ENCODE measurements around the gene LRMDA.

LRMDA gene

GRCh38 chr10:75569506-75569905, 138.1 kb downstream of the LRMDA start:
- no peaks in the 10 kb centered on the region for H3K4me1 ChIP-seq (ENCODE audit: insufficient read depth, low read length)
- H3K36me3 ChIP-seq (ENCODE audit: insufficient read depth, low read length), result no peaks in the 10 kb centered on the region
- H3K9me3 ChIP-seq (ENCODE audit: low read length), result no peaks in the 10 kb centered on the region
- no peak overlapping the region for H3K4me3 ChIP-seq (ENCODE audit: low read length)
- H3K27me3 ChIP-seq (ENCODE audit: insufficient read depth, low read length), result no peaks in the 10 kb centered on the region
- H2AFZ ChIP-seq (ENCODE audit: low read depth, low read length), result no peak overlapping the region

- Histone ChIP-seq H2AFZ (ENCODE audit: low read depth, low read length) (no peak overlapping the region), H3K36me3 (ENCODE audit: insufficient read depth, low read length) (no peaks in the 10 kb centered on the region), H3K4me3 (ENCODE audit: low read length) (no peak overlapping the region), H3K9me3 (ENCODE audit: low read length) (no peaks in the 10 kb centered on the region), H3K27me3 (ENCODE audit: insufficient read depth, low read length) (no peaks in the 10 kb centered on the region), H3K4me1 (ENCODE audit: insufficient read depth, low read length) (no peaks in the 10 kb centered on the region)
Observed at GRCh38 chr10:75572478-75572877, 141.1 kb downstream of the LRMDA start.

- H3K9me3 ChIP-seq (ENCODE audit: low read length), result no peaks in the 10 kb centered on the region
- H3K4me1 ChIP-seq (ENCODE audit: insufficient read depth, low read length), result no peaks in the 10 kb centered on the region
- no peak overlapping the region for H3K4me3 ChIP-seq (ENCODE audit: low read length)
- H3K36me3 ChIP-seq (ENCODE audit: insufficient read depth, low read length), result no peaks in the 10 kb centered on the region
- no peak overlapping the region for H2AFZ ChIP-seq (ENCODE audit: low read depth, low read length)
- no peaks in the 10 kb centered on the region for H3K27me3 ChIP-seq (ENCODE audit: insufficient read depth, low read length)
Observed at GRCh38 chr10:75575940-75576339, 144.5 kb downstream of the LRMDA start.

GRCh38 chr10:75582102-75582501, 150.7 kb downstream of the LRMDA start:
- Histone ChIP-seq H3K9me3 (ENCODE audit: low read length) (peaks cover 2% of the 10 kb centered on the region), H3K36me3 (ENCODE audit: insufficient read depth, low read length) (no peaks in the 10 kb centered on the region), H3K27me3 (ENCODE audit: insufficient read depth, low read length) (no peaks in the 10 kb centered on the region), H2AFZ (ENCODE audit: low read depth, low read length) (no peak overlapping the region), H3K4me1 (ENCODE audit: insufficient read depth, low read length) (no peaks in the 10 kb centered on the region), H3K4me3 (ENCODE audit: low read length) (no peak overlapping the region)

GRCh38 chr10:75585294-75585693, 153.9 kb downstream of the LRMDA start:
- Histone ChIP-seq H3K9me3 (ENCODE audit: low read length) (peaks cover 2% of the 10 kb centered on the region), H3K4me1 (ENCODE audit: insufficient read depth, low read length) (peaks cover 4% of the 10 kb centered on the region), H2AFZ (ENCODE audit: low read depth, low read length) (no peak overlapping the region), H3K36me3 (ENCODE audit: insufficient read depth, low read length) (no peaks in the 10 kb centered on the region), H3K4me3 (ENCODE audit: low read length) (no peak overlapping the region), H3K27me3 (ENCODE audit: insufficient read depth, low read length) (no peaks in the 10 kb centered on the region)

- H3K9me3 ChIP-seq (ENCODE audit: low read length), result peaks cover 2% of the 10 kb centered on the region
- H3K4me3 ChIP-seq (ENCODE audit: low read length), result no peak overlapping the region
- H3K27me3 ChIP-seq (ENCODE audit: insufficient read depth, low read length), result no peaks in the 10 kb centered on the region
- H3K36me3 ChIP-seq (ENCODE audit: insufficient read depth, low read length), result no peaks in the 10 kb centered on the region
- peaks cover 4% of the 10 kb centered on the region for H3K4me1 ChIP-seq (ENCODE audit: insufficient read depth, low read length)
- H2AFZ ChIP-seq (ENCODE audit: low read depth, low read length), result no peak overlapping the region
Observed at GRCh38 chr10:75586814-75587213, 155.4 kb downstream of the LRMDA start.

- H3K4me1 ChIP-seq (ENCODE audit: insufficient read depth, low read length), result peaks cover 4% of the 10 kb centered on the region
- H3K4me3 ChIP-seq (ENCODE audit: low read length), result no peak overlapping the region
- no peaks in the 10 kb centered on the region for H3K9me3 ChIP-seq (ENCODE audit: low read length)
- H2AFZ ChIP-seq (ENCODE audit: low read depth, low read length), result no peak overlapping the region
- H3K27me3 ChIP-seq (ENCODE audit: insufficient read depth, low read length), result no peaks in the 10 kb centered on the region
- no peaks in the 10 kb centered on the region for H3K36me3 ChIP-seq (ENCODE audit: insufficient read depth, low read length)
Observed at GRCh38 chr10:75588031-75588430, 156.6 kb downstream of the LRMDA start.

- H2AFZ ChIP-seq (ENCODE audit: low read depth, low read length), result no peak overlapping the region
- no peak overlapping the region for H3K4me3 ChIP-seq (ENCODE audit: low read length)
- H3K9me3 ChIP-seq (ENCODE audit: low read length), result no peaks in the 10 kb centered on the region
- H3K4me1 ChIP-seq (ENCODE audit: insufficient read depth, low read length), result peaks cover 4% of the 10 kb centered on the region
- H3K36me3 ChIP-seq (ENCODE audit: insufficient read depth, low read length), result no peaks in the 10 kb centered on the region
- peaks cover 7% of the 10 kb centered on the region for H3K27me3 ChIP-seq (ENCODE audit: insufficient read depth, low read length)
Observed at GRCh38 chr10:75589895-75590654, 158.7 kb downstream of the LRMDA start.

- H3K4me1 ChIP-seq (ENCODE audit: insufficient read depth, low read length), result peaks cover 4% of the 10 kb centered on the region
- no peaks in the 10 kb centered on the region for H3K9me3 ChIP-seq (ENCODE audit: low read length)
- no peak overlapping the region for H2AFZ ChIP-seq (ENCODE audit: low read depth, low read length)
- no peaks in the 10 kb centered on the region for H3K36me3 ChIP-seq (ENCODE audit: insufficient read depth, low read length)
- peaks cover 7% of the 10 kb centered on the region for H3K27me3 ChIP-seq (ENCODE audit: insufficient read depth, low read length)
- H3K4me3 ChIP-seq (ENCODE audit: low read length), result no peak overlapping the region
Observed at GRCh38 chr10:75592151-75592787, 160.8 kb downstream of the LRMDA start.

GRCh38 chr10:75592791-75593643, 161.6 kb downstream of the LRMDA start:
- no peaks in the 10 kb centered on the region for H3K9me3 ChIP-seq (ENCODE audit: low read length)
- H2AFZ ChIP-seq (ENCODE audit: low read depth, low read length), result no peak overlapping the region
- H3K27me3 ChIP-seq (ENCODE audit: insufficient read depth, low read length), result peaks cover 9% of the 10 kb centered on the region
- no peaks in the 10 kb centered on the region for H3K36me3 ChIP-seq (ENCODE audit: insufficient read depth, low read length)
- H3K4me1 ChIP-seq (ENCODE audit: insufficient read depth, low read length), result peaks cover 9% of the 10 kb centered on the region
- H3K4me3 ChIP-seq (ENCODE audit: low read length), result no peak overlapping the region

- H2AFZ ChIP-seq (ENCODE audit: low read depth, low read length), result no peak overlapping the region
- peaks cover 18% of the 10 kb centered on the region for H3K27me3 ChIP-seq (ENCODE audit: insufficient read depth, low read length)
- H3K9me3 ChIP-seq (ENCODE audit: low read length), result no peaks in the 10 kb centered on the region
Observed at GRCh38 chr10:75593692-75594556, 162.5 kb downstream of the LRMDA start.

GRCh38 chr10:75596930-75597620, 165.7 kb downstream of the LRMDA start:
- H3K27me3 ChIP-seq (ENCODE audit: insufficient read depth, low read length), result peaks cover 22% of the 10 kb centered on the region
- peaks cover 28% of the 10 kb centered on the region for H3K4me1 ChIP-seq (ENCODE audit: insufficient read depth, low read length)
- no peak overlapping the region for H3K4me3 ChIP-seq (ENCODE audit: low read length)
- H3K9me3 ChIP-seq (ENCODE audit: low read length), result no peaks in the 10 kb centered on the region
- no peak overlapping the region for H2AFZ ChIP-seq (ENCODE audit: low read depth, low read length)
- no peaks in the 10 kb centered on the region for H3K36me3 ChIP-seq (ENCODE audit: insufficient read depth, low read length)

More at GRCh38 chr10:75593692-75594556, 162.5 kb downstream of the LRMDA start:
- no peaks in the 10 kb centered on the region for H3K36me3 ChIP-seq (ENCODE audit: insufficient read depth, low read length)
- H3K4me1 ChIP-seq (ENCODE audit: insufficient read depth, low read length), result peaks cover 11% of the 10 kb centered on the region
- no peak overlapping the region for H3K4me3 ChIP-seq (ENCODE audit: low read length)
